ENCODE measurements around the gene TRIO.

The TRIO gene

GRCh38 chr5:14332038-14332631 lies 189.0 kb downstream of the TRIO start:
- Histone ChIP-seq H3K36me3 (ENCODE audit: insufficient read depth, low read length) (peaks cover 11% of the 10 kb centered on the region), H3K4me1 (ENCODE audit: insufficient read depth, low read length) (no peaks in the 10 kb centered on the region), H3K9me3 (ENCODE audit: control insufficient read depth, insufficient read depth, low read length) (no peaks in the 10 kb centered on the region), H3K9ac (ENCODE audit: low read depth, low read length) (no peak overlapping the region)

GRCh38 chr5:14332746-14333145 lies 189.6 kb downstream of the TRIO start:
- Histone ChIP-seq H3K9me3 (ENCODE audit: control insufficient read depth, insufficient read depth, low read length) (no peaks in the 10 kb centered on the region), H3K9ac (ENCODE audit: low read depth, low read length) (no peak overlapping the region), H3K36me3 (ENCODE audit: insufficient read depth, low read length) (peaks cover 8% of the 10 kb centered on the region), H3K4me1 (ENCODE audit: insufficient read depth, low read length) (no peaks in the 10 kb centered on the region)

- Histone ChIP-seq H3K9me3 (ENCODE audit: control insufficient read depth, insufficient read depth, low read length) (no peaks in the 10 kb centered on the region), H3K36me3 (ENCODE audit: insufficient read depth, low read length) (peaks cover 4% of the 10 kb centered on the region), H3K9ac (ENCODE audit: low read depth, low read length) (no peak overlapping the region), H3K4me1 (ENCODE audit: insufficient read depth, low read length) (peaks cover 21% of the 10 kb centered on the region)
Measured at GRCh38 chr5:14337593-14337992, 194.5 kb downstream of the TRIO start.

- Histone ChIP-seq H3K4me1 (ENCODE audit: insufficient read depth, low read length) (peaks cover 23% of the 10 kb centered on the region), H3K36me3 (ENCODE audit: insufficient read depth, low read length) (peaks cover 4% of the 10 kb centered on the region), H3K9ac (ENCODE audit: low read depth, low read length) (no peak overlapping the region), H3K9me3 (ENCODE audit: control insufficient read depth, insufficient read depth, low read length) (no peaks in the 10 kb centered on the region)
Measured at GRCh38 chr5:14339468-14339867, 196.3 kb downstream of the TRIO start.

GRCh38 chr5:14341571-14342230 lies 198.6 kb downstream of the TRIO start:
- Histone ChIP-seq H3K9me3 (ENCODE audit: control insufficient read depth, insufficient read depth, low read length) (no peaks in the 10 kb centered on the region), H3K9ac (ENCODE audit: low read depth, low read length) (no peak overlapping the region), H3K36me3 (ENCODE audit: insufficient read depth, low read length) (no peaks in the 10 kb centered on the region; the same call in 1 of the 2 replicates), H3K4me1 (ENCODE audit: insufficient read depth, low read length) (peaks cover 23% of the 10 kb centered on the region)

- no peaks in the 10 kb centered on the region for H3K9me3 ChIP-seq (ENCODE audit: control insufficient read depth, insufficient read depth, low read length)
- no peak overlapping the region for H3K9ac ChIP-seq (ENCODE audit: low read depth, low read length)
- H3K4me1 ChIP-seq (ENCODE audit: insufficient read depth, low read length), result peaks cover 23% of the 10 kb centered on the region
- no peaks in the 10 kb centered on the region; the same call in 1 of the 2 replicates for H3K36me3 ChIP-seq (ENCODE audit: insufficient read depth, low read length)
Measured at GRCh38 chr5:14342306-14342705, 199.2 kb downstream of the TRIO start.

- H3K9ac ChIP-seq (ENCODE audit: low read depth, low read length), result no peak overlapping the region
- no peaks in the 10 kb centered on the region; the same call in none of the 2 replicates for H3K36me3 ChIP-seq (ENCODE audit: insufficient read depth, low read length)
- H3K4me1 ChIP-seq (ENCODE audit: insufficient read depth, low read length), result peaks cover 23% of the 10 kb centered on the region
- no peaks in the 10 kb centered on the region for H3K9me3 ChIP-seq (ENCODE audit: control insufficient read depth, insufficient read depth, low read length)
Measured at GRCh38 chr5:14343376-14343775, 200.2 kb downstream of the TRIO start.

GRCh38 chr5:14347522-14347921 lies 204.4 kb downstream of the TRIO start:
- peaks cover 3% of the 10 kb centered on the region; the same call in 1 of the 2 replicates for H3K4me1 ChIP-seq (ENCODE audit: insufficient read depth, low read length)
- H3K9me3 ChIP-seq (ENCODE audit: control insufficient read depth, insufficient read depth, low read length), result no peaks in the 10 kb centered on the region
- H3K36me3 ChIP-seq (ENCODE audit: insufficient read depth, low read length), result no peaks in the 10 kb centered on the region; the same call in 1 of the 2 replicates
- H3K9ac ChIP-seq (ENCODE audit: low read depth, low read length), result no peak overlapping the region

GRCh38 chr5:14348142-14348541 lies 205.0 kb downstream of the TRIO start:
- Histone ChIP-seq H3K9ac (ENCODE audit: low read depth, low read length) (no peak overlapping the region), H3K9me3 (ENCODE audit: control insufficient read depth, insufficient read depth, low read length) (no peaks in the 10 kb centered on the region), H3K4me1 (ENCODE audit: insufficient read depth, low read length) (no peaks in the 10 kb centered on the region), H3K36me3 (ENCODE audit: insufficient read depth, low read length) (no peaks in the 10 kb centered on the region; the same call in 1 of the 2 replicates)

GRCh38 chr5:14349029-14349428 lies 205.9 kb downstream of the TRIO start:
- H3K9me3 ChIP-seq (ENCODE audit: control insufficient read depth, insufficient read depth, low read length), result no peaks in the 10 kb centered on the region
- H3K36me3 ChIP-seq (ENCODE audit: insufficient read depth, low read length), result no peaks in the 10 kb centered on the region; the same call in 1 of the 2 replicates
- H3K9ac ChIP-seq (ENCODE audit: low read depth, low read length), result no peak overlapping the region
- H3K4me1 ChIP-seq (ENCODE audit: insufficient read depth, low read length), result no peaks in the 10 kb centered on the region

- Histone ChIP-seq H3K9me3 (ENCODE audit: control insufficient read depth, insufficient read depth, low read length) (no peaks in the 10 kb centered on the region), H3K9ac (ENCODE audit: low read depth, low read length) (no peak overlapping the region), H3K36me3 (ENCODE audit: insufficient read depth, low read length) (peaks cover 3% of the 10 kb centered on the region; the same call in 1 of the 2 replicates), H3K4me1 (ENCODE audit: insufficient read depth, low read length) (peaks cover under 1% of the 10 kb centered on the region; the same call in 1 of the 2 replicates)
Measured at GRCh38 chr5:14351086-14351661, 208.0 kb downstream of the TRIO start.

GRCh38 chr5:14351845-14352712 lies 208.9 kb downstream of the TRIO start:
- H3K9me3 ChIP-seq (ENCODE audit: control insufficient read depth, insufficient read depth, low read length), result no peaks in the 10 kb centered on the region
- H3K4me1 ChIP-seq (ENCODE audit: insufficient read depth, low read length), result peaks cover 9% of the 10 kb centered on the region
- H3K9ac ChIP-seq (ENCODE audit: low read depth, low read length), result no peak overlapping the region
- peaks cover 3% of the 10 kb centered on the region; the same call in 1 of the 2 replicates for H3K36me3 ChIP-seq (ENCODE audit: insufficient read depth, low read length)

- Histone ChIP-seq H3K9ac (ENCODE audit: low read depth, low read length) (no peak overlapping the region), H3K9me3 (ENCODE audit: control insufficient read depth, insufficient read depth, low read length) (no peaks in the 10 kb centered on the region), H3K4me1 (ENCODE audit: insufficient read depth, low read length) (peaks cover 13% of the 10 kb centered on the region), H3K36me3 (ENCODE audit: insufficient read depth, low read length) (0 out of 2 replicates have a peak, but pooled peaks cover 3% of the 10 kb centered on the region)
Measured at GRCh38 chr5:14353726-14354474, 210.8 kb downstream of the TRIO start.
